HepG2 (cell line): ENCODE results near the gene VPS54. TPM values are rescaled to one million over a fixed set of nuclear protein-coding genes. Genes with fewer than 3 reads are reported as not detected.

Source experiments
- ATAC-seq: fragments of 200-7000 bp; cut with Tn5 transposase; 3 replicates; pipeline ENCODE4 v1.9.1; 2020; ENCODE audit warnings: mild to moderate bottlenecking, moderate library complexity
- BruUV-seq: library from RNA; stranded (reverse); fragments of 400-500 nt; replicated peaks from 2 replicates; lab custom pipeline; 2021; lab: Mats Ljungman, UMichigan
- CTCF ChIA-PET: fragments of 300-600 bp; formaldehyde crosslinking; extraction: SDS; loops from one replicate; lab custom pipeline; 2021; ENCODE audit warnings: low total read pairs, inconsistent platforms, low intra/inter-chr PET ratio; lab: Yijun Ruan, JAX
- POLR2A ChIA-PET: fragments of 350-600 bp; sonication (Branson Sonifier 250); formaldehyde crosslinking; loops from one replicate; lab custom pipeline; 2020; ENCODE audit warnings: antibody characterized with exemption, inconsistent platforms; lab: Yijun Ruan, JAX
- DNase-seq: peaks from one replicate; pipeline ENCODE4 v3.0.0-alpha.2; 2015; ENCODE audit warnings: low spot score
- FAIRE-seq: peaks from 3 replicates; lab custom pipeline; 2011; peaks lifted over from hg19 to GRCh38; lab: Jason Lieb, UNC
- H2AFZ ChIP-seq: one replicate; pipeline ENCODE4 v1.6.1; 2011; ENCODE audit warnings: low read length, inconsistent platforms
- H3K27ac ChIP-seq: fragments of 300-600 bp; 3 replicates; pipeline ENCODE4 v1.8.0; 2011; ENCODE audit warnings: mixed run types, mild to moderate bottlenecking, mixed read lengths, low read length, inconsistent platforms; ENCODE audit not compliant: insufficient read depth; ENCODE audit errors: extremely low read length
- H3K27me3 ChIP-seq, 2 experiments: fragments of 200-600 bp in 1 of 2; 2 replicates in 1 of 2; 3 replicates in 1 of 2; pipeline versions ENCODE4 v1.6.0 to v1.8.0; 2011; ENCODE audit warnings: low read length in 2 of 2, mild to moderate bottlenecking in 2 of 2, moderate library complexity in 2 of 2, inconsistent platforms in 1 of 2; ENCODE audit not compliant: insufficient read depth in 2 of 2, control insufficient read depth in 1 of 2
- H3K36me3 ChIP-seq, 2 experiments: fragments of 200-600 bp in 1 of 2; replicated peaks in 1 of 2; 2 replicates in 1 of 2; 3 replicates in 1 of 2; pipeline versions ENCODE4 v1.5.1 to v1.8.0; 2011; ENCODE audit warnings: low read length in 2 of 2, inconsistent platforms in 1 of 2; ENCODE audit not compliant: insufficient read depth in 2 of 2, control insufficient read depth in 1 of 2
- H3K4me1 ChIP-seq: 2 replicates; pipeline ENCODE4 v1.5.1; 2012; ENCODE audit warnings: low read length, inconsistent platforms; ENCODE audit not compliant: insufficient read depth
- H3K4me2 ChIP-seq: 2 replicates; pipeline ENCODE4 v1.6.0; 2011; ENCODE audit warnings: low read depth, low read length, inconsistent platforms
- H3K4me3 ChIP-seq, 3 experiments: fragments of 200-600 bp in 1 of 3; sonication (generic), shearing (Covaris generic) in 1 of 3; replicated peaks in 1 of 3; 2 replicates each; pipeline ENCODE4 v1.5.1; 2011 to 2016; ENCODE audit warnings: low read length in 3 of 3, inconsistent platforms in 2 of 3, low read depth in 2 of 3, mild to moderate bottlenecking in 2 of 3, control low read depth in 1 of 3, mixed read lengths in 1 of 3; ENCODE audit not compliant: insufficient read depth in 1 of 3
- H3K79me2 ChIP-seq: one replicate; pipeline ENCODE4 v1.6.1; 2011; ENCODE audit warnings: low read length, inconsistent platforms; ENCODE audit not compliant: insufficient read depth
- H3K9ac ChIP-seq: 2 replicates; pipeline ENCODE4 v1.6.0; 2011; ENCODE audit warnings: mild to moderate bottlenecking, low read depth, low read length, inconsistent platforms; ENCODE audit not compliant: insufficient read depth
- H3K9me3 ChIP-seq: 2 replicates; pipeline ENCODE4 v1.5.1; 2012; ENCODE audit warnings: mild to moderate bottlenecking, low read length
- H4K20me1 ChIP-seq: 2 replicates; pipeline ENCODE4 v1.6.0; 2011; ENCODE audit warnings: inconsistent platforms, mild to moderate bottlenecking, low read length, moderate library complexity; ENCODE audit not compliant: insufficient read depth
- IRF2 ChIP-seq: IDR thresholded peaks from 2 replicates; pipeline ENCODE4 v1.6.1; 2018; ENCODE audit warnings: missing genetic modification reagents, missing compliant biosample characterization
- KAT8 ChIP-seq: IDR thresholded peaks from 2 replicates; pipeline ENCODE4 v1.6.1; 2016; ENCODE audit warnings: missing genetic modification reagents, missing compliant biosample characterization
- MAFK ChIP-seq, 2 experiments: IDR thresholded peaks in 1 of 2; conservative IDR thresholded peaks in 1 of 2; 2 replicates each; pipeline ENCODE4 v1.6.1; 2011; ENCODE audit warnings: improper control_type of control experiment in 2 of 2, low read length in 2 of 2
- MTA3 ChIP-seq: sonication (generic); formaldehyde crosslinking; IDR thresholded peaks from 2 replicates; pipeline ENCODE4 v1.4.0; 2020; ENCODE audit warnings: missing genetic modification reagents
- NKX3-1 ChIP-seq: sonication (generic); formaldehyde crosslinking; IDR thresholded peaks from 2 replicates; pipeline ENCODE4 v1.5.0; 2020; ENCODE audit warnings: missing genetic modification reagents
- NONO ChIP-seq, 2 experiments: fragments of 450-650 bp in 1 of 2; sonication (generic) in 1 of 2; formaldehyde crosslinking in 1 of 2; IDR thresholded peaks in 1 of 2; conservative IDR thresholded peaks in 1 of 2; 2 replicates each; pipeline versions ENCODE4 v1.6.1 to v1.8.0; 2017 to 2022; ENCODE audit warnings: mild to moderate bottlenecking in 1 of 2, missing genetic modification reagents in 1 of 2, moderate library complexity in 1 of 2
- NR2F6 ChIP-seq, 2 experiments: IDR thresholded peaks; 2 replicates each; pipeline ENCODE4 v1.6.1; 2016; ENCODE audit warnings: antibody characterized with exemption in 1 of 2, mild to moderate bottlenecking in 1 of 2
- POLR2AphosphoS5 ChIP-seq: IDR thresholded peaks from 2 replicates; pipeline ENCODE4 v1.6.1; 2012; ENCODE audit warnings: low read depth, low read length
- RAD21 ChIP-seq: fragments of 450-650 bp; formaldehyde crosslinking; IDR thresholded peaks from 2 replicates; pipeline ENCODE4 v1.5.0; 2020; ENCODE audit warnings: mild to moderate bottlenecking
- RXRB ChIP-seq: IDR thresholded peaks from 2 replicates; pipeline ENCODE4 v1.6.1; 2016; ENCODE audit warnings: borderline replicate concordance, missing genetic modification reagents, missing compliant biosample characterization
- SMC3 ChIP-seq: IDR thresholded peaks from 2 replicates; pipeline ENCODE4 v1.6.1; 2011; ENCODE audit warnings: low read length, improper control_type of control experiment
- TP53 ChIP-seq: sonication (generic); formaldehyde crosslinking; conservative IDR thresholded peaks from 2 replicates; pipeline ENCODE4 v1.4.0; 2020; ENCODE audit warnings: missing genetic modification reagents
- XRCC5 ChIP-seq: fragments of 200-400 bp; formaldehyde crosslinking; optimal IDR thresholded peaks from 2 replicates; pipeline ENCODE3; 2017; ENCODE audit warnings: mild to moderate bottlenecking, low read length
- ZBTB1 ChIP-seq: sonication (generic); formaldehyde crosslinking; IDR thresholded peaks from 2 replicates; pipeline ENCODE4 v1.4.0; 2020; ENCODE audit warnings: missing genetic modification reagents, borderline replicate concordance
- ZFP41 ChIP-seq: sonication (generic); formaldehyde crosslinking; IDR thresholded peaks from 2 replicates; pipeline ENCODE4 v1.4.0; 2020; ENCODE audit warnings: mild to moderate bottlenecking, missing genetic modification reagents, borderline replicate concordance
- ZKSCAN8 ChIP-seq: IDR thresholded peaks from 2 replicates; pipeline ENCODE4 v1.6.1; 2016; ENCODE audit warnings: borderline replicate concordance, missing genetic modification reagents, missing compliant biosample characterization
- ZNF44 ChIP-seq: sonication (generic); formaldehyde crosslinking; IDR thresholded peaks from 2 replicates; pipeline ENCODE4 v1.5.1; 2020; ENCODE audit warnings: mild to moderate bottlenecking, missing genetic modification reagents
- ZNF547 ChIP-seq: sonication (generic); formaldehyde crosslinking; IDR thresholded peaks from 2 replicates; pipeline ENCODE4 v1.5.1; 2020; ENCODE audit warnings: mild to moderate bottlenecking, missing genetic modification reagents
- ZNF644 ChIP-seq: IDR thresholded peaks from 2 replicates; pipeline ENCODE4 v1.6.1; 2016; ENCODE audit warnings: low read depth
- whole genome bisulfite sequencing: methylation state at CpG from one replicate; pipeline ENCODE4 v1.1.6; 2017; ENCODE audit warnings: low lambda C conversion rate; 5-methylcytosine and 5-hydroxymethylcytosine counted together
- in situ Hi-C: cut with HindIII; loops from 2 replicates; pipeline ENCODE4 v1.10.0; 2017; ENCODE audit warnings: low pct_unique_long_range_greater_than_20kb; ENCODE audit not compliant: extremely low pct_ligation_motif_present
- intact Hi-C: fragments of 100-400 bp; cut with micrococcal nuclease; formaldehyde crosslinking; loops from one replicate; pipeline ENCODE4 v1.10.0; 2022; ENCODE audit not compliant: unreplicated experiment
- polyA plus RNA-seq, 8 experiments: library from polyadenylated mRNA; depleted of rRNA in 3 of 8; stranded (reverse) in 7 of 8; unstranded in 1 of 8; fragments of >200 nt; fragmentation: Illumina TruSeq in 4 of 8; extraction: Trizol in 4 of 8; gene quantifications; 2 replicates each; pipeline versions ENCODE4 v1.2.1 to v1.2.3, GENCODE V29; 2011 to 2016; ENCODE audit warnings: low read depth in 4 of 8, missing spikeins in 1 of 8, mixed read lengths in 1 of 8; ENCODE audit not compliant: insufficient read depth in 1 of 8
- total RNA-seq, 5 experiments: library from RNA; depleted of rRNA; stranded (reverse); fragments of >200 nt; fragmentation: Illumina TruSeq; extraction: Trizol; gene quantifications; 2 replicates each; pipeline ENCODE4 v1.2.3, GENCODE V29; 2016; ENCODE audit warnings: low read depth in 1 of 5
- TF ChIP-seq, protein P1 (sequence below): IDR thresholded peaks from 2 replicates; pipeline ENCODE4 v1.6.1; 2016
- TF ChIP-seq, protein P2 (sequence below): IDR thresholded peaks from 2 replicates; pipeline ENCODE4 v1.6.1; 2012; ENCODE audit warnings: inconsistent platforms
- TF ChIP-seq, protein P3 (sequence below): IDR thresholded peaks from 2 replicates; pipeline ENCODE4 v1.6.1; 2016; ENCODE audit warnings: missing compliant biosample characterization, missing genetic modification reagents, borderline replicate concordance

The VPS54 gene
- total and polyA plus RNA-seq, 2 of the 13 experiments (the other 11 are each of a cell fraction or from before 2014, with no cell fraction given): 64.7 to 77.5 TPM

DNA sequence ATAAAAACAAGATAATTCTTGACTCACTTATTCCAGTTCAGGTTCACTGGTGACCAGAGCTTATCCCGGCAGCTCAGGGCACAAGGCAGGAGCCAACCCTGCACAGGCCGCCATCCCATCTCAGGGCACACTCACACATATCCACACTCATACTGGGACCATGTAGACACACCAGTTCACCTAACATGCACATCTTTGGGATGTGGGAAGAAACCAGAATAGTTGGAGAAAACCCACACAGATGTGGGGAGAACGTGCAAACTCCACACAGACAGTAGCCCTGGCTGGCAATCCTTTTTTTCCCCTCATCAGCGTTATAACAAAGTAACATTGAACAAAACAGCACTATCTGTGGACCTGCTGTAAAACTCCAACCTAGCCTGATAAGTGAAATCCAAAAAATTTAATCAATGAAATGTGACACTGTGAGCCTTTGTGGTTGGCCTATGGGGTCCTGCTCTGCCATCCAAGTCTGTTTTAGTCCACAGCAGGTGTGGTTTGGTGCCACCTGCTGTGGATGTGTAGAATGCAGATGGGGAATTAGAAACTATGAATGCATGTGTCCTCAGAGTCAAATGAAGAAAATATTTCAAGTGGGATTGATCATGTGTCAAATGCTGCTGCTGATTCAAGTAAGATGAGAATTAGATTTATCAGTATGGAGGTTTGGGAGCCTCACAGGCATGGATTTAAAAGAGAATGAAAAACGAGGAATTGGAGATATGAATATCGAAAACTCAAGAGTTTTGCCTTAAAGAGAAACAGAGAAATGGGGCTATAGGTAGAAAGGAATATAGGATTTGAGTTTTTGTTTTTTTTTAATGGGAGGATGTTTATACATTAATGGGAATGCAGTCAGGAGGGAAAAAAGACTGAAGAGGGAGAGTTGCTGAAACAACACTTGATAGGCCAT is 130.5 kb downstream of the VPS54 start:
- Histone ChIP-seq H3K4me3 (no peak overlapping the region), H3K4me2 (no peak overlapping the region), H3K79me2 (no peaks in the 10 kb centered on the region), H3K9me3 (no peaks in the 10 kb centered on the region), H3K27ac (no peak overlapping the region), H4K20me1 (peaks cover 4% of the 10 kb centered on the region; the same call in 1 of the 2 replicates), H3K27me3 (no peaks in the 10 kb centered on the region), H3K4me1 (peaks cover 14% of the 10 kb centered on the region), H2AFZ (no peak overlapping the region), H3K9ac (no peak overlapping the region), H3K36me3 (peaks cover 11 to 76% of the 10 kb centered on the region in 2 experiments)
- intact Hi-C loops (loop anchor here (1.0 to 2.0 kb wide), 2 partner anchors 28 to 196 kb away; no protein-coding TSS in a partner anchor), in situ Hi-C loops (no loop called here)
- FAIRE-seq (peak; percentile 58), ATAC-seq (peak; percentile 89), DNase-seq (peak; percentile 65)
- ChIA-PET CTCF (interaction anchor here (0.7 to 3.2 kb wide), 3 partner anchors 125 to 197 kb away, joined by 3 to 30 read pairs (median 3); no protein-coding TSS in a partner anchor), POLR2A (no interaction called here)
- BruUV-seq: TSS peak; percentile 1
- WGBS: 95% methylated on average over 6 of the region's 6 CpGs
- TF ChIP-seq NR2F6 (IDR thresholded peaks at IDR 0.05): peak; percentile 28; the same call in 1 of the 2 replicates
- TF ChIP-seq NR2F6 (CRISPR knock-in tag; IDR thresholded peaks at IDR 0.05): peak; percentile 29; the same call in 1 of the 2 replicates
- peak; percentile 60; the same call in 1 of the 2 replicates for TF ChIP-seq POLR2AphosphoS5
- TF ChIP-seq ZNF644: 0 out of 2 replicates have a peak, but pooled peaks have one; percentile 10
- peak; percentile 63 for TF ChIP-seq XRCC5
- no peak for TF ChIP-seq ZBTB1 (CRISPR knock-in tag)
- peak; percentile 91 for TF ChIP-seq SMC3
- peak; percentile 18; the same call in 1 of the 2 replicates for TF ChIP-seq KAT8 (CRISPR knock-in tag)
- peak; percentile 28; the same call in 1 of the 2 replicates for TF ChIP-seq ZKSCAN8 (CRISPR knock-in tag)
- TF ChIP-seq NKX3-1 (CRISPR knock-in tag): 0 out of 2 replicates have a peak, but pooled peaks have one; percentile 47
- TF ChIP-seq ZNF547: no peak
- peak; percentile 36; the same call in 1 of the 2 replicates for TF ChIP-seq RXRB
- no peak for TF ChIP-seq NONO (IDR thresholded peaks at IDR 0.05)
- 0 out of 2 replicates have a peak, but pooled peaks have one; percentile 32 for TF ChIP-seq NONO (CRISPR knock-in tag; conservative IDR thresholded peaks at IDR 0.05)
- TF ChIP-seq, protein P1, sequence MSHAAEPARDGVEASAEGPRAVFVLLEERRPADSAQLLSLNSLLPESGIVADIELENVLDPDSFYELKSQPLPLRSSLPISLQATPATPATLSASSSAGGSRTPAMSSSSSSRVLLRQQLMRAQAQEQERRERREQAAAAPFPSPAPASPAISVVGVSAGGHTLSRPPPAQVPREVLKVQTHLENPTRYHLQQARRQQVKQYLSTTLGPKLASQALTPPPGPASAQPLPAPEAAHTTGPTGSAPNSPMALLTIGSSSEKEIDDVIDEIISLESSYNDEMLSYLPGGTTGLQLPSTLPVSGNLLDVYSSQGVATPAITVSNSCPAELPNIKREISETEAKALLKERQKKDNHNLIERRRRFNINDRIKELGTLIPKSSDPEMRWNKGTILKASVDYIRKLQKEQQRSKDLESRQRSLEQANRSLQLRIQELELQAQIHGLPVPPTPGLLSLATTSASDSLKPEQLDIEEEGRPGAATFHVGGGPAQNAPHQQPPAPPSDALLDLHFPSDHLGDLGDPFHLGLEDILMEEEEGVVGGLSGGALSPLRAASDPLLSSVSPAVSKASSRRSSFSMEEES (CRISPR knock-in tag): no peak
- TF ChIP-seq, protein P2, sequence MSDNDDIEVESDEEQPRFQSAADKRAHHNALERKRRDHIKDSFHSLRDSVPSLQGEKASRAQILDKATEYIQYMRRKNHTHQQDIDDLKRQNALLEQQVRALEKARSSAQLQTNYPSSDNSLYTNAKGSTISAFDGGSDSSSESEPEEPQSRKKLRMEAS: 0 out of 2 replicates have a peak, but pooled peaks have one; percentile 12
- TF ChIP-seq IRF2 (CRISPR knock-in tag): peak; percentile 58; the same call in 1 of the 2 replicates
- TF ChIP-seq TP53 (CRISPR knock-in tag): 0 out of 2 replicates have a peak, but pooled peaks have one; percentile 45
- TF ChIP-seq ZFP41 (CRISPR knock-in tag): no peak
- TF ChIP-seq, protein P3, sequence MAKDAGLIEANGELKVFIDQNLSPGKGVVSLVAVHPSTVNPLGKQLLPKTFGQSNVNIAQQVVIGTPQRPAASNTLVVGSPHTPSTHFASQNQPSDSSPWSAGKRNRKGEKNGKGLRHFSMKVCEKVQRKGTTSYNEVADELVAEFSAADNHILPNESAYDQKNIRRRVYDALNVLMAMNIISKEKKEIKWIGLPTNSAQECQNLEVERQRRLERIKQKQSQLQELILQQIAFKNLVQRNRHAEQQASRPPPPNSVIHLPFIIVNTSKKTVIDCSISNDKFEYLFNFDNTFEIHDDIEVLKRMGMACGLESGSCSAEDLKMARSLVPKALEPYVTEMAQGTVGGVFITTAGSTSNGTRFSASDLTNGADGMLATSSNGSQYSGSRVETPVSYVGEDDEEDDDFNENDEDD (CRISPR knock-in tag): no peak
- no peak for TF ChIP-seq MTA3 (CRISPR knock-in tag)
- peak; percentile 80 for TF ChIP-seq RAD21 (CRISPR knock-in tag)
- peak; percentile 63 to 73; a peak in 3 of 4 replicates for TF ChIP-seq MAFK (conservative IDR thresholded peaks at IDR 0.05 in 1 of 2, IDR thresholded peaks at IDR 0.05 in 1 of 2; ENCODE audit: low read length in 2 of 2)
- TF ChIP-seq ZNF44 (CRISPR knock-in tag): 0 out of 2 replicates have a peak, but pooled peaks have one; percentile 45
